RPMI8226 (cell line): ENCODE results near the gene EVC.
"Not testable (repeated sequence)": the region's sequence is repeated elsewhere in the genome, so short reads cannot be mapped to it uniquely, and the experiment has no call there.

Experiments
- DNase-seq: peaks from one replicate; pipeline ENCODE4 v3.0.0-alpha.2; 2015

EVC gene

DNA sequence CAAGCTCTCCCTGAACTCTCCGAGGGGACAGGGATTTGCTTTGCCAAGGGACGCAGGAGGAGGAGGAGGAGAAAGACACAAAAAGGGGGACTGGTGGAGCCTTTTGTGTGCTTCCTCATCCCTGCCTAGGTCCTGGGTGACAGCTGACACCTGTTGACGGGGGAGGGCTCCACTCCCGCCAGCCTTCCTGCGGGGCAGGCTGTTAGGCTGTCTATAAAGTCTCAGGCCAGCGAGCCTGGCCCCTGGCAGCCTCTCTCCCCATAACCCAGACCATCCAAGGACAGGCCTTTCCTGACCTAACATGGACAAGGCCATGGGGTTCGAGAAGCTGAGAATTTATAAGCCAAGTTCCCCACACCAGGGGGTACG lies 1.8 kb upstream of the EVC start:
- DNase-seq, result no peak

DNA sequence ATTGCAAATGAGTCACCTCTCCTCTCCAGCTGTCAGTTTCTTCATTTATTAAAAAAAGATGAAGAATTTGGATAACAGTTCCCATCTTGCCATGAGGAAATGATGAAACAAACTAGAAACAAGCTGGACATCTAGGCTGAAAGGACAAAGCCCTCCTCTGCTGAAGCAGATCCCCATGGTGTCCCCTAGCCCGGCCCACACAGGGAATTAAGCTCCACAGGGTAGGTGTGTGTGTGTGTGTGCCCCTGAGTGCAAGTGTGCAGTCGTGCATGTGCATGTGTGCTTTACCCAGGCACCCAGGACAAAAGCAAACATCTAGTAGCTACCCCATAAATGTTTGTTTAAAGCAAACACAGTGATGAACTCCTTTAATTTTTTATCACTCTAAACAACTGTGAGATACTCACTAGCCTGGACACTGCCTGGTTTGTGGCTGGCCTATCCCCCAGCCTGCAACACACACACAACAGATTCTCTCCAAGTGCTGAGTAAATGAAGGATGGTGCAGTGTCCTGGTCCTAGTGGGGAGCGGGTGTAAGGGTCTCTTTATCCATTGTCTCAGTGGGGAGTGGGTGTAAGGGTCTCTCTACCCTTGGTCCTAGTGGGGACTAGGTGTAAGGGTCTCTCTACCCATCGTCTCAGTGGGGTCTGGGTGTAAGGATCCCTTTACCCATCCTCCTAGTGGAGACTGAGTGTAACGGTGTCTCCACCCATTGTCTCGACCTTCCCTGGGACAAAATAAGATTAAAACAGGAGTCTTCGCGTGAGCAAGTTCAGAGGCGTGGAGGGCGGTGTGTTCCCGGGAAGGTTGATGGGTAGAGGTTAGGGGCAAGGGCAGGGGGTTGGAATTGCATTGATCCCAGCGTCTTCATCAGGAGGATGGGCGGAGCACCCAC lies 688 bp upstream of the EVC start:
- DNase-seq, result no peak

DNA sequence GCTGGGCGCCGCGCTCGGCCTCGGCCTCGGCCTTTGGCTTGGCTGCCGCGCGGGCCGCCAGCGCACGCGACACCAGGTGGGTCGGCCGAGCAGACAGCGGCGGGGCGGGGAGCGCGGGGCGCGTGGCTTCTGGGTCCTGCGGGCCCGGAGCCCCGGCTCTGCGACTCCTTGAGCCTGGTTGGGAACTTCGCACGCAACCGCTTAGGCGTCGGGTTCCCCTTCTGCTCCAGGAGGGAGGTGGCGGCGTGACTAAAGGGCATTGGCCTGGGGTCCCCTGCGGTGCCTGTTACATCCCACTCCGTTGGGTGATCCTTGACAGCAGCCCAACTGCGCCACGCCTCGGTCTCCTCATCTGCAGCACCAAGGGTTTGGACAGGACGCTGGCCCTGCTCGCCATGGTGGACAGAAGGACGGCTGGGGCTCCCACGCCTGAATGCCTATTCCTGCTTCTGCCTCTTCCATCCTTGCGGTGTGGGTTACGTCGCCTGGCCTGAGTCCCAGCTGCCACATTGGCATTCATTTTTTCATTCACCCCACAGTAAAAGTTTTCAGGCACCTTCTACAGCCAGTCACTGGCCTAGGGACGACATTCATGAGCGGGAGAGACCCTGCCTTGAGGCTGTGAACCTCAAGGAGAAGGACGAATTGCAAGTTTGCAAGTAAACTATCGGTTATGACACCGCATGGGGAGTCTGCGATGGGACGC lies 631 bp downstream of the EVC start:
- DNase-seq, result no peak

DNA sequence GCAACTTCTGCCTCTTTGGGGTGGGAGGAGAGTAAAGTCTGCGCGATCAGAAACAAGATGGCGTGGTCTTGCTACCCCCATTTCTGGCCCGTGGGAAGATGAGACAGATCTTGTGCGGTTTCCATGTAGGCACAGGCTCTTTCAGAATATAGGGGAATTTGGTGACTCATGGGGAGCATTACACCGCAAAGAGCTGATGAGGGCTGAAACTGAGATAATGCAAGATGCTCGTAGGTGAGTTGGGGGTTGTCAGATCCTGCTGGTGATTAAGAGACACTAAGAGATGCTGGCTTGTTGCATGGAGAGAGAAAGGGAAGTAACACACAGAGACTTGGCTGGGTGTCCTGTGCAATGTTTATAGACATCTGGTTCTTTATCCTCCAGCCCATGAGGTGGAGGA lies 1.5 kb downstream of the EVC start:
- DNase-seq, result no peak

DNA sequence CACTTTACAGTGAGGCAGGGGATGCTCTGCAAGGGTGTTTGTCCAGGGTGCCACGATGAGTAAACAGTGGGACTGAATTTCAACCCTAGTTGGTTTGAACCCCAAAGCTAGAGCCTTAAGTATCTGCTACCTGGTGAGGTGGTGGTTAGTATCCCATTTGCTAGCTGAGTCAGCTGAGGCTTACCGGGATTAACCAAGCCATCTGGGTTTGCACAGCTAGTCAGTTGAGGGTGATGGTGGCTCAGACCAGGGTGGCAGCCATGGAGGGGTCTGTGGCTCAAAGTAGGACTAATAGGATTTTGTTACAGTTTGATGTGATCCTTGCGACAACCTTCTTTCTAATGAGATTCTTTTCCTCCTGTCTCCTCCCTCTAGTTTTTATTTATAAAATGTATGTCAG lies 1.9 kb downstream of the EVC start:
- no peak for DNase-seq

DNA sequence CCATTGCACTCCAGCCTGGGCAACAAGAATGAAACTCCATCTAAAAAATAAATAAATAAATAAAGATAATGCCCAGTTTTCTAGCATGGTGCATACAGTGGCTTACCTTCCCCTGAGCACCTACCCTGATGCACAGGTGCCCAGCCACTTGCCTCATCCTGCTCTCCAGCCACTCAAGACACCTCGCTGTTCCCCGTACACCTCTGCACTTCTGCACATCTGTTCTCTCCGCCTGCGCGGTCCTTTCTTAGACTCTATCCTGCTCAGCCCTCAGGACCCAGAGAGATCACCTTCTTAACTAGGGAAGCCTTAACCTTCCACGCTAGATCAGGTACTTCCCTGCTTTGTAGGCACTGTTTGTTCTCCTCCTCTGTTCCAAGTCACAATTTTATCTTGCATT lies 2.9 kb downstream of the EVC start:
- DNase-seq, result no peak

DNA sequence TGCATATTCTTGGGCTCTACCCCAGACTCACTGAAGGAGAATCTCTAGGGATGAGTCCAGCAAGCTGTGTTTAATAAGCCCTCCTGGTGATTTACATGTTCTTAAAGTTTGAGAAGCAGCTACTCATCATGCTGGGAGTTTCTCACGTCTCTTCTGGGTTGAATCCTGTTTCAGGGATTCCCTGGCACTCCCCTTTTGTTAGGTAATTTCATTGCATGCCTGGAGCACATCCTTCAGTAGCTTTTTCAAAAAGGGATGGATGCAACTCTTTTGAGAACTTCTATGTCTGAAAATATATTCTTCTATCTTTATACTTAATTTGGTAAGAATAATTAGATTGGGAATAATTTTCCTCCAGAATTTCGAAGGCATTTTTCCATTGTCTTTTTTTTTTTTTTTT lies 4.4 kb downstream of the EVC start:
- no peak for DNase-seq

DNA sequence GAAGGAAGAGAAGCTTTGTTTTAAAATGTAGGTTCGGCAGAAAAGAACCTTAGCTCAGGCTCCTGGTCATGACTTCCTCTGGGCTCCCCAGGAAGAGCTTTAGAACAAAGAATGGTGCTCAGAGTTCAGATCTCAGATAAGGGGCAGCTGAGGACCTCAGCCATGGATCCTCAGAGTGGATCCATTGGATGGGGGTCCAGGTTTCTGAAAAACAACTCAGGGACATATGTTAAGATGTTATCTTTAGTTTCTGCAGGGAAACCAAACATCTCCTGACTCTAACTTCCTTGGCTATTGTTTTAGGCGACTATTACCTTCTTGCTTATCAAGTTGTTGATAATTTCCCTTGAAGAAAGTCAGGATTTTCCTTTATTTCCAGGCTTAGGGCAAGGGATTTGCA lies 5.4 kb downstream of the EVC start:
- no peak for DNase-seq

DNA sequence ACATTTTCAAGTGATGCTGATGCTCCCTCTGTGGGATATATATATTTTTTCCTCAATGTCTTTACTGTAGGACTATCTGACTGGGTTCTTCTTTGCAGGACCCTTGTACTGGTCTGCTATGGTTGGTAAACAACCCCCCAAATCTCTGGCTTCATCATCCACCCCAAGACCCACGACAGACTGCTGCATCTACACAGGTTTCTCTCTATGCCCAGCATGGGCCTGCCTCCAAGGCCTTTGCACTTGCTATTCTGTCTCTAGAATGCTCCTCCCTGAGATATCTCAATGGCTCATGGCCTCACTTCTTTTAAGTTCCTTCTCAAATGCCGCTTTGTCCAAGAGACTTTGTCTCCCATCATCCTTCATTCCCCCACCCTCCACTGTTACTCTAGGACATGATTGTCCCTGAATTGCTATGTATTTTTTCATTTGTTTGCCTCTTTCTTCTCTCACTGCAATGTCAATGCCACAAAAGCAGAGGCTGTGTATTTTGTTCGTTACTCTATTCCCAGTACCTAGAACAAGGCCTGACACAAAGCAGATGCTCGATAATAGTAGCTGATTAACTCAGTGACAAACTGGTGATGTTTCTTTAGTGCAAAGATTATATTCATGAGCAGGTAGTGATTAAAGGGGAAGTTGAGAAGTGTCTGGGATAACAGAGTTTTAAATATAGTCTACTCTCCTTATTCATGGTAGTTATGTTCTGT lies 6.6 kb downstream of the EVC start:
- no peak for DNase-seq

DNA sequence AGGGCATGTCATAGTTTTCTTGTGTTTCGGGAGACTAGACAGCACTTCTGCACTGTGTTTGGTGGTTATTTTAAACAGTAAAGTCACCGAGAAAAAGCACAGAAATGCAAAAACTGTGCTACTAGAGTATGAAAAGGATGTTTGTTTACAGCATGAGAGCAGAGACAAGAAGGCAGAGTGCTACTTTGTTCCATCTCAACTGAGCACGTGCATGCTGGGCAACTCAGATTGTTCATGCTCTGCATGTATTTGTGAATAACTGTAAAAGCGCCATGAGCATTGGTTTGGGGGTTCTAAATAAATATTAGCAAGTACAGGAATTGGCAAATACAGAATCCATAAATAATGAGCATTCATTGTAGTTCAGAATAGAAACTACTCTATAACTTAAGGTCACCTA lies 7.4 kb downstream of the EVC start:
- DNase-seq, result no peak

DNA sequence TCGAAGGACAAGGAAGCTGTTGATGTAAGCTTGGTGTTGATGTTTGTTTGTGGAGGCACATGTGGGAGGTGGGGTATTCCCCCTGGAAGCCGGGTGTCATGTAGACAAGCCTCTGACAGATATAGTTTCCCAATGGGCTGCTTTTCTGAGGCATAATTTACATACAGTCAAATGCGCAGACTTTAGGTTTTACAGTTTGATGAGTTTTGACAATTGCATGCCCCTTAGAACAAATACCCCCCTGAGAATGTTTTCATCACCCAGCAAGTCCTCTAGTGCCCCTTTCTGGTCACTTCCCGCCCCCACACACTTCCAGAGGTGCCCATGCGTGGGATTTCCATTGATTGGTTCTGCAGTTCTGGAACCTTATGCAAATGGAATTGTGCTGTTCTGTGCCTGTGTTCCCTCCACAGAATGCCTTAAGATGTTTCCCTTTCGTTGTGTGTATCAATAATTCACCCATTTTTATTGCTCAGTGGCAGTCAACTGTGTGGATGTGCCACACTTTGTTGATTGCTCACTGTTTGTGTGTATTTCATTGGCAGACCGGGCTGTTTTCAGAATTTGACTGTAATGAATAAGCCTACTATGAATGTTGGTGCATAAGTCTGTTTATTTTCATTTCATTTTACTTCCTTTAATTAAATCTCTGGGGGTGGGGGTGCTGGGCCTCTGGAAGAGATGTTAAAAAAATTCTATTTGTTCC lies 8.5 kb downstream of the EVC start:
- DNase-seq, result no peak

DNA sequence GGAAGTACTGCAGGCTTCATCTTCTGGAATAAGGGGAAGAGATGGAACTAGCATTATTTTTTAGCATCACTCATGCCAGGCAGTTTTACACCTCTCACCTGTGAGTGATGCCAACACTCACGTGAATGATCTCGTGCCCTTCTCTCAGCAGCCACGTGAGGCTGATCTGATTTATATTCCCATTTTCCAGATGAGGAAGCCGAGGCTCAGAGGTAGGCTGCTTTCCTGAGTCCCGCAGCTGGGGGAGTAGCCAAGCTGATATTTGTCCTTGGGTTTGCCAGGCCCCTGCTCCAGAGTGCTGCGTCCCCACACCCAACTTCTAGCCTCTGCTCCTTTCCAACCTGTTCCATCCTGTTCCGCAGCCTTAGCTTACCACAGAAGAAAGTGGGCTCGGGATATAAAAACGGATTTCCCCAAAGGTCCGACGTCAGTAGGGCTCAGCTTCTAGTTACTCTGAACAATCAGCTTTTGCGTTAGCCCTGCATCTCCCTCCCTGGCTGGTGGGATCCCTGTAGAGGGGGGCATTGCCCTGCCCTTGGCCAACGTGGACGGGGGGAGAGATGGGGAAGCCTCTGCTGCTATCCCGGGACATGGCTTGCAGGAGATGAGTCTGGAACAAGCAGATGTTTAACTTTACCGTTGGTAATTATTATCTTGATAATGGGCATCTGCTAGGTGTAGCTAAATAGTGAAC lies 9.3 kb downstream of the EVC start:
- DNase-seq, result no peak

DNA sequence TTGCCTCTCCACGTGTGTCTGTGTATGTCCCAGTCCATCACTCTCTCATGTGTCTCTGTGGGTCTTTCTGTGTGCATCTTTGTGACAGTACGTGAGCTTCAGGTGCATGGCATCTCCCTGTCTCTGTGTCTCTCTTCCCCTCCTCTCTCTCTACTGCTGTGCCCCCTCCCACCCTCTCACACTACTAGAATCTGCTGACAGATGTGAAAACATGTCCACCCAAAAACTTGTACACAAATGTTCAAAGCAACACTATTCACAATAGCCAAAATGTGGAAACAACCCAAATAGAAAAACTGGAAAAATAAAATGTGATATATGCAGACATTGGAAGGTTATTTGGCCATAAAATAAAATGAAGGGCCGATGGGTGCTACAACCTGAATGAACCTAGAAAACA lies 10.0 kb downstream of the EVC start:
- no peak for DNase-seq

DNA sequence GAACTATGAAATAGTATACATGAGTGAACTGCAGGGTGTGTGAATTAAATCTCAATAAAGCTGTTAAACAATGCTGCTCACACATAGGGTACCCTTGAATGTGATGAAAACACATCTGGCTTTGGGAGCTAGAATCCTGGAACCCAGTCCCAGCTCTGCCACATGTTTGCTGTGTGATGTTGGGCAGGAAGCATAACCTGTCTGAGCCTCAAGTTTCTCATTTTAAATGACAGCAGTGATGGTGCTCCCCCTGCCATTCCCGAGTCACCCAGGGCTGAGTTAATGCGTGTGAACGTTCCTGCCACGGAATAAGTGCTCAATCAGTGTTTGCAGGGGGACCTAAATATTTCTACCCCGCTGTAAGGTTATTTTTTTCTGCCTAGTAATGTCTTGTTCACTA lies 10.9 kb downstream of the EVC start:
- no peak for DNase-seq

DNA sequence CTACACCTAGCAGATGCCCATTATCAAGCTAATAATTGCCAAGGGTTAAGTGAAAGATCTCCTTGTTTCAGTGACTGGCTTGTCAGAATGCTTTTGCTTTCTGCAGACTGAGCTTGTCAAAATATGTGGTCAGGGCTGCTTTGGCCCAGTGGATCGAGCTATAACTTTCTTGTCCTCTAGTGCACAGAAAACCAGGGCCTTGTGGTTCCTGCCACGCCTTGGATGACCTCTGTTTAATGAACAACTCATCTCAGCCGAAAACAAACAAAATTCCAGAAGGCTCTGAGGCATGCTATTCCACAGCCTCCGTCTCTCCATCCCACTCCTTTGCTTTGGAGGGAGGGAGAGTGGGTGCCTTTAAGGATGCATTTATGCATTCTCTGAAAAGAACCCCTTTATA lies 11.3 kb downstream of the EVC start:
- no peak for DNase-seq

DNA sequence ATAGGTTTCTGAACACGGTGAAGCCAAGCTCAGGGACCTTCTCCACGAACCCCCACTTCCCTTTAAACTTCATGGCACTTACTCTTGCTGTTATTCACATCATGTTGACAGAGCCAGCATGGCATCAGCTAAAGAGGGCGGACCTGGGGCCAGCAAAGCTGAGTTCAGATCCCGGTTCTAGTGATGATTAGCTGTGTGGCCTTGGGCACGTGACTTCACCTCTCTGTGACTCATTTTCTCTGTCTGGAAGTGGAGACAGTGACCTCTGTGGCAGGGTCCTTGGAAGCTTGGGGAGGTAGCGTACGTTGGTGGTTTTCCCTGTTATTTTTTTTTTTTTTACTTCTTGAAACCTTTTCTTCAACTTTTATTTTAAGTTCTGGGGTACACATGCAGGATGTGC lies 13.4 kb downstream of the EVC start:
- DNase-seq, result no peak

DNA sequence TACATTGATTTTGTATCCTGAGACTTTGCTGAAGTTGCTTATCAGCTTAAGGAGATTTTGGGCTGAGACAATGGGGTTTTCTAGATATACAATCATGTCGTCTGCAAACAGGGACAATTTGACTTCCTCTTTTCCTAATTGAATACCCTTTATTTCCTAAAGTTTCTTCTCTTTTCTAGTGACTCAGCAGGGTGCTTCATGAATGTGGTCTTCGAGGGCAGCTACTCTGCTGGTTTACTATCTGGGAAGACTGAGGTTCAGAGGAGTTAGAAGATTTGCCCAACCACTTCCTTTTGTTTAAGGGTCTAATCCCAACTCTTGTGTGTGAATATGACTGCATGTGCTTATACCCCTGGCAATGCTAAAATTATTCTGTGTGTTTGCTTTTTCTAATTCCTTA lies 17.4 kb downstream of the EVC start:
- not testable (repeated sequence) for DNase-seq

DNA sequence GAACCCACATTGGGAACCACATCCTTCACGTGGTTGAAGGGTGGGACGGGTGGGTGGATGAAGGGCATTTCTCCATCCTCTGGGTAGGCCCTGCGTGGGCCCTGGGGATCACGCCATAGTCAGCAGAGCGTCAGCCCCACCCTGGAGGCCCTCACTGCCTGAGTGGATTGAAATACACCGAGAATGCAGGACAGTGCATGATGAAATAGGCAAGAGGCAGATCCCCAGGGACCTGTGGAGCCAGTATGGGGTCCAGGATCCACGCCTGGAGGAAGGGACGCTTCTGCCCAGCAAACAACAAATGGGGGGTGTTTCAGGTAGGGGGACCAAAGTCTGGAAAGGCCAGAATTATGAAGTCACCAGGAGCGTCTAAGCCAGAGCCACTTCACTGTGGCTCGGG lies 19.4 kb downstream of the EVC start:
- no peak for DNase-seq

DNA sequence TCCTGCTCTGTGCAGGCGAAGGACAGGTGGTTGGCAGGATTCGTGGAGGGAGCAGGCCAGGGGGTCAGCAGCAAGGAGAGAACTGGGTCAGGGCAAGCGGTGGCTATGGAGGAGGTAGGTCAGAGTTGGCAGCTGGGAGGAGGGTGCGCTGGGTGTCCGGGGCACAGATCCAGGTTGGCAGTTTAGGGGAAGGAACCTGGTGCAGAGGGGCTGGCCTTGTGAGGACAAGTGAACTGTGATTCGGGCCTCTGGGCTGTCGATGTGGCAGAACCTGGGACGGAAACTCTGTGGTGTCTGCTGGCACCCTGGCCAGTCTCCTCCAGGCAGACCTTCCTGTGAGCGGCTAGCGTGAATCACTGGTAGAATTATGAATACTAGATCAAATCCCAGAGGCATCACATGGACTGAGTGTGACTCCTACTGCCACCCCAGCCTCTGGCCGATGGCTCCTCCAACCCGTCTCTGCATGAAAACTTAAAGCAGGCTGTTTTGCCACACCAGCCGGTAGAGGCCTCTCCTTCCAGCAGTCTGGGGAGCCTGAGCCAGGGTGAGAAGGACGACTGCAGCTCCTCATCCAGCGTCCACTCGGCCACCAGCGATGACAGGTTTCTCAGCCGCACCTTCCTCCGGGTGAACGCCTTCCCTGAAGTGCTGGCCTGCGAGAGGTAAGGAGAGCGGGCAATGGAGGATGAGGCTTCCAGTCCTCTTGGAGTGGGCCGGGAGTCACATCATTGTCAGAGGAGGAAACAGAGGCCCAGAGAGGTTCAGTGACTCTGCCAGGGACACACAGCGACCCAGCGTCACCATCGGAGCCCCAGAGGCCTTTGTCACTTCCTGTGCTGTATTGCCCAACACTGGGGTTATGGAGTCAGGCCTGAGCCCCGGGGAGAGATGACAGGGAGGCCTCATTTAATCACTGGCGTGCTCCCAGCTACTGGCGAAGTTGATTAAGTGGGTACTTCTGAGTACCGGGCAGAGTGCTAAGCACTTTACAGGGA lies 20.3 kb downstream of the EVC start:
- no peak for DNase-seq

DNA sequence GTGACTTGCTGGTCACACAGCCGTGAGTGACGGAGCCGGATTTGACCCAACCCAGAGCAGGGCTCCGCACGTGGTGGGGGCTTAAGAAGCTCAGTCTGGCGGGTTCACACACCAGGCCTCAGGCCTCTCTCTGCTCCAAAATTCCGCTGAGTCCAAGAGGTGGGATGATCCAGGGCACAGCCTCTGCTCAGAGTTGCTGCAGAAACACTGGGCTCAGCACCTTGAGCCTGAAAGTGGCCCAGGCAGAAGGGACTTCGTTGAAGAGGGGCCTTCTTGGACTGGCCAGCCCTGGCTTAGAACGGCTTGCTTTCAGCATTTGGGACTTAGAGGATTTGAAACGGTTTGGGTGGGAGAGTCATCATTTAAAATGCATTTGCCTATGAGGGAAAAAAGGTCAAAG lies 21.2 kb downstream of the EVC start:
- DNase-seq, result no peak

DNA sequence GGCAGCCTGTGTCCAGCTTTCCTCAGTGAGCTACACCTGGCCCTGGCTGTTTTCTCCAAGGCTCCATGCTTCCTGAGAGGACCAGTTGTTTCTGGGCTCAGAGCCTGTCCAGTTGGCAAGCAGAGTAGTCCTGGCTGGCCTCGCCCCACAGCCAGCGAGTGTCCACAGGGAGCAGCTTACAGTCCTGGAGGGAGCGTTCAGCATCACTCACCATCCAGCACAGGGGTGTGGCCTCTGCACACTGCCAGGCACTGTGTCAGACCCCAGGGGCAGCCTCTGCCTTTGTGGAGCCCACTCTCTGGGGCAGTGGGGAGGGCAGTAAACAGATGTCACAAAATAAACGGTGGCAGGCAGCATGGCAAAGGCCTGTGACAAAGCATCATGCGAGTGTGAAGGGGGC lies 23.9 kb downstream of the EVC start:
- DNase-seq, result no peak
